Neural cell (in vitro differentiated cells): ENCODE measurements around the gene SLC4A4.

Experiments used
- CTCF ChIP-seq: fragments of 450-650 bp; IDR thresholded peaks from 2 replicates; pipeline ENCODE4 v1.5.1; 2014; ENCODE audit warnings: antibody characterized with exemption, mild to moderate bottlenecking, moderate library complexity; ENCODE audit not compliant: poor library complexity, severe bottlenecking
- EP300 ChIP-seq: fragments of 450-650 bp; conservative IDR thresholded peaks from 2 replicates; pipeline ENCODE4 v1.6.1; 2014; ENCODE audit warnings: antibody characterized with exemption, mild to moderate bottlenecking, moderate library complexity; ENCODE audit not compliant: poor library complexity, severe bottlenecking
- POLR2AphosphoS5 ChIP-seq: IDR thresholded peaks from 2 replicates; pipeline ENCODE4 v1.6.1; 2012
- REST ChIP-seq: IDR thresholded peaks from 2 replicates; pipeline ENCODE4 v1.6.1; 2012; ENCODE audit warnings: borderline replicate concordance
- TAF1 ChIP-seq: IDR thresholded peaks from 2 replicates; pipeline ENCODE4 v1.6.1; 2012; ENCODE audit warnings: low read depth

- TF ChIP-seq CTCF (no peak), TAF1 (no peak), POLR2AphosphoS5 (no peak), REST (no peak), EP300 (no peak)
Measured at GRCh38 chr4:71587995-71588394, 249.2 kb downstream of the SLC4A4 start.
